WTC11 (cell line): Measurements from ENCODE around the gene LARP1. TPM values are rescaled to one million over a fixed set of nuclear protein-coding genes. Genes with fewer than 3 reads are reported as not detected.
"Not testable (repeated sequence)": the region's sequence is repeated elsewhere in the genome, so short reads cannot be mapped to it uniquely, and the experiment has no call there.

Experiments
- ATAC-seq: fragments of 200-7000 bp; cut with Tn5 transposase; 2 replicates; pipeline ENCODE4 v1.10.0; 2021; ENCODE audit warnings: mild to moderate bottlenecking, moderate library complexity
- CTCF ChIA-PET: fragments of 300-600 bp; sonication (Branson Sonifier 250); formaldehyde crosslinking; loops from one replicate; lab custom pipeline; 2021; ENCODE audit warnings: antibody characterized with exemption; lab: Charles Lee
- POLR2A ChIA-PET: fragments of 350-600 bp; sonication (Branson Sonifier 250); formaldehyde crosslinking; loops from one replicate; lab custom pipeline; 2021; ENCODE audit warnings: antibody characterized with exemption; lab: Charles Lee
- DNase-seq: peaks from one replicate; pipeline ENCODE4 v3.0.0; 2021; ENCODE audit warnings: low spot score
- H3K27ac Mint-ChIP-seq: 2 replicates; pipeline ENCODE4 v1.8.0; 2021; ENCODE audit warnings: mixed read lengths
- H3K27me3 Mint-ChIP-seq: 2 replicates; pipeline ENCODE4 v1.8.0; 2021; ENCODE audit warnings: low read depth, mild to moderate bottlenecking, moderate library complexity, mixed read lengths
- H3K36me3 Mint-ChIP-seq: 2 replicates; pipeline ENCODE4 v1.8.0; 2021; ENCODE audit warnings: mixed read lengths
- H3K4me1 Mint-ChIP-seq: 2 replicates; pipeline ENCODE4 v1.8.0; 2022; ENCODE audit warnings: mixed read lengths
- H3K4me3 Mint-ChIP-seq: 2 replicates; pipeline ENCODE4 v1.8.0; 2021; ENCODE audit warnings: mild to moderate bottlenecking, moderate library complexity, mixed read lengths
- H3K9me3 Mint-ChIP-seq: 2 replicates; pipeline ENCODE4 v1.8.0; 2021; ENCODE audit warnings: mixed read lengths
- ETV6 ChIP-seq: sonication (generic); formaldehyde crosslinking; IDR thresholded peaks from 2 replicates; pipeline ENCODE4 v1.8.1; 2022; ENCODE audit warnings: mild to moderate bottlenecking, missing genetic modification reagents
- GTF2I ChIP-seq: fragments of 250-450 bp; sonication (Bioruptor Pico); conservative IDR thresholded peaks from 2 replicates; pipeline ENCODE4 v1.4.0; 2021; ENCODE audit warnings: mild to moderate bottlenecking
- NFATC4 ChIP-seq: fragments of 250-450 bp; sonication (Bioruptor Pico); IDR thresholded peaks from 2 replicates; pipeline ENCODE4 v1.9.0; 2021; ENCODE audit warnings: mild to moderate bottlenecking
- TCF7 ChIP-seq: sonication (generic); formaldehyde crosslinking; IDR thresholded peaks from 2 replicates; pipeline ENCODE4 v1.8.0; 2022; ENCODE audit warnings: mild to moderate bottlenecking, low read depth, missing genetic modification reagents, moderate library complexity
- ZNF263 ChIP-seq: sonication (generic); formaldehyde crosslinking; IDR thresholded peaks from 2 replicates; pipeline ENCODE4 v1.8.1; 2022; ENCODE audit warnings: low read depth, mild to moderate bottlenecking, moderate library complexity, missing genetic modification reagents
- ZNF317 ChIP-seq: sonication (generic); formaldehyde crosslinking; IDR thresholded peaks from 2 replicates; pipeline ENCODE4 v1.8.1; 2023; ENCODE audit warnings: low read depth, mild to moderate bottlenecking, moderate library complexity, missing genetic modification reagents, borderline replicate concordance
- ZNF416 ChIP-seq: fragments of 250-450 bp; sonication (Bioruptor Pico); IDR thresholded peaks from 2 replicates; pipeline ENCODE4 v1.9.0; 2021; ENCODE audit warnings: mild to moderate bottlenecking, inconsistent platforms
- total RNA-seq: library from RNA; stranded (reverse); gene quantifications from 3 replicates; pipeline ENCODE4 v1.2.3, GENCODE V29; 2021
- TF ChIP-seq, protein P1 (sequence below): sonication (generic); formaldehyde crosslinking; IDR thresholded peaks from 2 replicates; pipeline ENCODE4 v1.8.0; 2022; ENCODE audit warnings: missing genetic modification reagents
- TF ChIP-seq, protein P2 (sequence below): fragments of 250-450 bp; sonication (Bioruptor Pico); IDR thresholded peaks from 2 replicates; pipeline ENCODE4 v2.1.2; 2022; ENCODE audit warnings: mild to moderate bottlenecking, moderate library complexity
- TF ChIP-seq, protein P3 (sequence below): sonication (generic); formaldehyde crosslinking; IDR thresholded peaks from 2 replicates; pipeline ENCODE4 v1.8.0; 2022; ENCODE audit warnings: mild to moderate bottlenecking, missing genetic modification reagents
- TF ChIP-seq, protein P4 (sequence below): fragments of 250-450 bp; sonication (Bioruptor Pico); IDR thresholded peaks from 2 replicates; pipeline ENCODE4 v1.9.0; 2021; ENCODE audit warnings: moderate library complexity, mild to moderate bottlenecking, inconsistent platforms, borderline replicate concordance
- TF ChIP-seq, protein P5 (sequence below): sonication (generic); formaldehyde crosslinking; IDR thresholded peaks from 2 replicates; pipeline ENCODE4 v1.8.1; 2023; ENCODE audit warnings: mild to moderate bottlenecking, missing genetic modification reagents
- TF ChIP-seq, protein P6 (sequence below): sonication (generic); formaldehyde crosslinking; IDR thresholded peaks from 2 replicates; pipeline ENCODE4 v1.8.1; 2022; ENCODE audit warnings: low read depth, mild to moderate bottlenecking, moderate library complexity, missing genetic modification reagents, borderline replicate concordance
- TF ChIP-seq, protein P7 (sequence below): sonication (generic); formaldehyde crosslinking; IDR thresholded peaks from 2 replicates; pipeline ENCODE4 v1.8.0; 2023; ENCODE audit warnings: missing genetic modification reagents, mild to moderate bottlenecking, borderline replicate concordance

Gene LARP1
- total RNA-seq, 1 experiment from 2014 or later = 406 TPM

DNA sequence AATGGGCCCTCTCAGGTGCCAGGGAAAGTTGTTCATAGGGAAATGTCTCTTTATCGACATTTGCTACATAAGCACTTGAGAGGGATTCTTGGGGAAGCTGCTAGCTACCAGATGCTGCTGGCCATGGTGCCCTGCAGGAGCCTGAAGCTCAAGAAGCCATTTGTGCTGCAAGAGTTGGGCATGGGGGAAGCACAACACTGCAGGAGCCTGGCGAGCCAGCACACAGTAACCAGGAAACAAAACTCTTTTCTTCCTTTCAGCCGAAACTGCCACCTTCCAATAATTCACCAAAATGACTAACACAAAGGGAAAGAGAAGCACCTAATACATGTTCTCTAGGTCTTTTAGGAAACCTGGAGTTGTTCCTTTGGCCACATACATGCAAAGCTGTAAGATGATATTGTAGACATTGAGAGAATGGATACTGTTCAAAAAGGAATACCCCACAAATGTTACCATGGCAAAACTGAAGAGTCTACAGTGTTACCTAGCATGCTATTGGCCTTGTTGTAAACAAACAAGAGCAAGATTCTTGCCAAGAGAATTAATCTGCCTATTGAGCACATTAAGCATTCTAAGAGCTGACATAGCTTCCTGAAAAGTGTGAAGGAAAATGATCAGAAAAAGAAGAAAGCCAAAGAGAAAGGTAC, 26.1 kb upstream of the LARP1 start (continued):
- TF ChIP-seq, protein P1, sequence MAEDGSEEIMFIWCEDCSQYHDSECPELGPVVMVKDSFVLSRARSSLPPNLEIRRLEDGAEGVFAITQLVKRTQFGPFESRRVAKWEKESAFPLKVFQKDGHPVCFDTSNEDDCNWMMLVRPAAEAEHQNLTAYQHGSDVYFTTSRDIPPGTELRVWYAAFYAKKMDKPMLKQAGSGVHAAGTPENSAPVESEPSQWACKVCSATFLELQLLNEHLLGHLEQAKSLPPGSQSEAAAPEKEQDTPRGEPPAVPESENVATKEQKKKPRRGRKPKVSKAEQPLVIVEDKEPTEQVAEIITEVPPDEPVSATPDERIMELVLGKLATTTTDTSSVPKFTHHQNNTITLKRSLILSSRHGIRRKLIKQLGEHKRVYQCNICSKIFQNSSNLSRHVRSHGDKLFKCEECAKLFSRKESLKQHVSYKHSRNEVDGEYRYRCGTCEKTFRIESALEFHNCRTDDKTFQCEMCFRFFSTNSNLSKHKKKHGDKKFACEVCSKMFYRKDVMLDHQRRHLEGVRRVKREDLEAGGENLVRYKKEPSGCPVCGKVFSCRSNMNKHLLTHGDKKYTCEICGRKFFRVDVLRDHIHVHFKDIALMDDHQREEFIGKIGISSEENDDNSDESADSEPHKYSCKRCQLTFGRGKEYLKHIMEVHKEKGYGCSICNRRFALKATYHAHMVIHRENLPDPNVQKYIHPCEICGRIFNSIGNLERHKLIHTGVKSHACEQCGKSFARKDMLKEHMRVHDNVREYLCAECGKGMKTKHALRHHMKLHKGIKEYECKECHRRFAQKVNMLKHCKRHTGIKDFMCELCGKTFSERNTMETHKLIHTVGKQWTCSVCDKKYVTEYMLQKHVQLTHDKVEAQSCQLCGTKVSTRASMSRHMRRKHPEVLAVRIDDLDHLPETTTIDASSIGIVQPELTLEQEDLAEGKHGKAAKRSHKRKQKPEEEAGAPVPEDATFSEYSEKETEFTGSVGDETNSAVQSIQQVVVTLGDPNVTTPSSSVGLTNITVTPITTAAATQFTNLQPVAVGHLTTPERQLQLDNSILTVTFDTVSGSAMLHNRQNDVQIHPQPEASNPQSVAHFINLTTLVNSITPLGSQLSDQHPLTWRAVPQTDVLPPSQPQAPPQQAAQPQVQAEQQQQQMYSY (CRISPR knock-in tag) = no peak
- TF ChIP-seq, protein P2, sequence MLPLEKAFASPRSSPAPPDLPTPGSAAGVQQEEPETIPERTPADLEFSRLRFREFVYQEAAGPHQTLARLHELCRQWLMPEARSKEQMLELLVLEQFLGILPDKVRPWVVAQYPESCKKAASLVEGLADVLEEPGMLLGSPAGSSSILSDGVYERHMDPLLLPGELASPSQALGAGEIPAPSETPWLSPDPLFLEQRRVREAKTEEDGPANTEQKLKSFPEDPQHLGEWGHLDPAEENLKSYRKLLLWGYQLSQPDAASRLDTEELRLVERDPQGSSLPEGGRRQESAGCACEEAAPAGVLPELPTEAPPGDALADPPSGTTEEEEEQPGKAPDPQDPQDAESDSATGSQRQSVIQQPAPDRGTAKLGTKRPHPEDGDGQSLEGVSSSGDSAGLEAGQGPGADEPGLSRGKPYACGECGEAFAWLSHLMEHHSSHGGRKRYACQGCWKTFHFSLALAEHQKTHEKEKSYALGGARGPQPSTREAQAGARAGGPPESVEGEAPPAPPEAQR (CRISPR knock-in tag) = no peak

DNA sequence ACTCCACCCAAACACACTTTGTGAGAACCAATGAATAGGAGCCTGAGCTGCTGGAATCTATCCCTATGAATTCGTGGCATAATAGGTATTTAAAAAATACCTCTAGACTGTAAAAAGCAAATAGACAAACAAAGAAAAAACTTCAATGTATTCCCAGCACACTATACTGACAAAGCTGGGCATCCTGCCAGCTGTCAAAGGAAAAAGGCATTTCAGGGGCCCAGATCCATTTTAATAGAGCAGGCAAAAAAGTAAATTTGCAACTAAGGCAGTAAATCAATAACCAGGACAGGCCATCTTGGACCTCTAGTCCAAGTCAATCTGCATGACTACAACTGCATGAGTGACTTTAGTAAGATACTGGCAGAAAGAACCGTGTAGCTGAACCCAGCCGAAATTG, 25.6 kb upstream of the LARP1 start:
- TF ChIP-seq, protein P3, sequence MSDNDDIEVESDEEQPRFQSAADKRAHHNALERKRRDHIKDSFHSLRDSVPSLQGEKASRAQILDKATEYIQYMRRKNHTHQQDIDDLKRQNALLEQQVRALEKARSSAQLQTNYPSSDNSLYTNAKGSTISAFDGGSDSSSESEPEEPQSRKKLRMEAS = no peak
- Mint-ChIP-seq H3K27ac (no peak overlapping the region), H3K4me3 (no peak overlapping the region), H3K27me3 (no peaks in the 10 kb centered on the region), H3K4me1 (peaks cover 44% of the 10 kb centered on the region), H3K9me3 (no peaks in the 10 kb centered on the region), H3K36me3 (no peaks in the 10 kb centered on the region)
- ChIA-PET CTCF (interaction anchor here (1.3 to 1.9 kb wide), 2 partner anchors 47 to 80 kb away, joined by 4 to 6 read pairs; no protein-coding TSS in a partner anchor), POLR2A (interaction anchor here (0.6 to 1.3 kb wide), 2 partner anchors 58 to 82 kb away, joined by 3 to 6 read pairs; no protein-coding TSS in a partner anchor)
- ATAC-seq (no peak), DNase-seq (no peak)

DNA sequence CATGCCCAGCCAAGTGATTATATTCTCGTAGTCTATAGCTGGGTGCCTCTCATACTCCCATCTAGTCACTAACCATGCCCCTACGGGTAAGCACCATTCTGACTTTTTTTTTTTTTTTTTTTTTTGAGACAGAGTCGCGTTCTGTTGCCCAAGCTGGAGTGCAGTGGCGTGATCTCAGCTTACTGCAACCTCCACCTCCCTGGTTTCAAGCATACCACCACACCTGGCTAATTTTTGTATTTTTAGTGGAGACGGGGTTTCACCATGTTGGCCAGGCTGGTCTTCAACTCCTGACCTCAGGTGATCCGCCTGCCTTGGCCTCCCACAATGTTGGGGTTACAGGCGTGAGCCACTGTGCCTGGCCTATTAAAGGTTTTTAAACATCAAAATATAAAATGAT, 24.4 kb upstream of the LARP1 start:
- H3K27ac Mint-ChIP-seq = not testable (repeated sequence)
- CTCF ChIA-PET = interaction anchor here (1.5 kb wide), 1 partner anchor 18 kb away, joined by 3 read pairs; no protein-coding TSS in a partner anchor

DNA sequence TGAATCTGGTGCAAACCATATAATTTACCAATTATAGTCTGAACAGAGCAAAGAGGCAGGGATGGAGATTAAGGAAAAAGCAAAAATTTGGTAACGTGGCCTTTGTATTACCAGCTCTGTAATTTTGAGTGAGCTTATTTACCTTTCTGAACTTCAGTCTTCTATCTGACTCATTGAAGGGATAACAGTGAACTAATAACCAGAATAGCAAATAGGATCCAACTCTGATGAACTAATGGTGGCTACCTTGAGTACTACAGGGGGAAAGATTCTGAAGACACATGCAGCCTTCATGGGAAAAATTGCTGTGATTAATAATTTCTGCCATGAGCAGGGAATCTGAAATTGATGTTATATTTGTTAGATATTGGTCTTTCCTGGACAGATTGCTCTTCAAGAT, 23.0 kb upstream of the LARP1 start:
- H3K36me3 Mint-ChIP-seq = peaks cover 4% of the 10 kb centered on the region; the same call in 1 of the 2 replicates
- no peak overlapping the region; the same call in 1 of the 2 replicates for H3K27ac Mint-ChIP-seq
- peaks cover 34% of the 10 kb centered on the region for H3K4me1 Mint-ChIP-seq
- no peak overlapping the region for H3K4me3 Mint-ChIP-seq
- CTCF ChIA-PET = no interaction called here
- POLR2A ChIA-PET = interaction anchor here (1.3 kb wide), 1 partner anchor 20 kb away, joined by 3 read pairs; no protein-coding TSS in a partner anchor
- DNase-seq = no peak
- no peaks in the 10 kb centered on the region for H3K9me3 Mint-ChIP-seq
- H3K27me3 Mint-ChIP-seq = no peaks in the 10 kb centered on the region
- no peak for ATAC-seq
- TF ChIP-seq TCF7 (no peak), GTF2I (CRISPR knock-in tag) (no peak), ZNF263 (CRISPR knock-in tag) (no peak), ETV6 (CRISPR knock-in tag) (no peak), ZNF317 (CRISPR knock-in tag) (no peak), NFATC4 (CRISPR knock-in tag) (no peak), ZNF416 (CRISPR knock-in tag) (no peak)
- TF ChIP-seq, protein P4, sequence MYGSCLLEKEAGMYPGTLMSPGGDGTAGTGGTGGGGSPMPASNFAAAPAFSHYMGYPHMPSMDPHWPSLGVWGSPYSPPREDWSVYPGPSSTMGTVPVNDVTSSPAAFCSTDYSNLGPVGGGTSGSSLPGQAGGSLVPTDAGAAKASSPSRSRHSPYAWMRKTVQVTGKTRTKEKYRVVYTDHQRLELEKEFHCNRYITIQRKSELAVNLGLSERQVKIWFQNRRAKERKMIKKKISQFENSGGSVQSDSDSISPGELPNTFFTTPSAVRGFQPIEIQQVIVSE (CRISPR knock-in tag) = no peak
- TF ChIP-seq, protein P5, sequence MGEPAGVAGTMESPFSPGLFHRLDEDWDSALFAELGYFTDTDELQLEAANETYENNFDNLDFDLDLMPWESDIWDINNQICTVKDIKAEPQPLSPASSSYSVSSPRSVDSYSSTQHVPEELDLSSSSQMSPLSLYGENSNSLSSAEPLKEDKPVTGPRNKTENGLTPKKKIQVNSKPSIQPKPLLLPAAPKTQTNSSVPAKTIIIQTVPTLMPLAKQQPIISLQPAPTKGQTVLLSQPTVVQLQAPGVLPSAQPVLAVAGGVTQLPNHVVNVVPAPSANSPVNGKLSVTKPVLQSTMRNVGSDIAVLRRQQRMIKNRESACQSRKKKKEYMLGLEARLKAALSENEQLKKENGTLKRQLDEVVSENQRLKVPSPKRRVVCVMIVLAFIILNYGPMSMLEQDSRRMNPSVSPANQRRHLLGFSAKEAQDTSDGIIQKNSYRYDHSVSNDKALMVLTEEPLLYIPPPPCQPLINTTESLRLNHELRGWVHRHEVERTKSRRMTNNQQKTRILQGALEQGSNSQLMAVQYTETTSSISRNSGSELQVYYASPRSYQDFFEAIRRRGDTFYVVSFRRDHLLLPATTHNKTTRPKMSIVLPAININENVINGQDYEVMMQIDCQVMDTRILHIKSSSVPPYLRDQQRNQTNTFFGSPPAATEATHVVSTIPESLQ (CRISPR knock-in tag) = no peak
- TF ChIP-seq, protein P6, sequence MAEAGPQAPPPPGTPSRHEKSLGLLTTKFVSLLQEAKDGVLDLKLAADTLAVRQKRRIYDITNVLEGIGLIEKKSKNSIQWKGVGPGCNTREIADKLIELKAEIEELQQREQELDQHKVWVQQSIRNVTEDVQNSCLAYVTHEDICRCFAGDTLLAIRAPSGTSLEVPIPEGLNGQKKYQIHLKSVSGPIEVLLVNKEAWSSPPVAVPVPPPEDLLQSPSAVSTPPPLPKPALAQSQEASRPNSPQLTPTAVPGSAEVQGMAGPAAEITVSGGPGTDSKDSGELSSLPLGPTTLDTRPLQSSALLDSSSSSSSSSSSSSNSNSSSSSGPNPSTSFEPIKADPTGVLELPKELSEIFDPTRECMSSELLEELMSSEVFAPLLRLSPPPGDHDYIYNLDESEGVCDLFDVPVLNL (CRISPR knock-in tag) = no peak
- TF ChIP-seq, protein P7, sequence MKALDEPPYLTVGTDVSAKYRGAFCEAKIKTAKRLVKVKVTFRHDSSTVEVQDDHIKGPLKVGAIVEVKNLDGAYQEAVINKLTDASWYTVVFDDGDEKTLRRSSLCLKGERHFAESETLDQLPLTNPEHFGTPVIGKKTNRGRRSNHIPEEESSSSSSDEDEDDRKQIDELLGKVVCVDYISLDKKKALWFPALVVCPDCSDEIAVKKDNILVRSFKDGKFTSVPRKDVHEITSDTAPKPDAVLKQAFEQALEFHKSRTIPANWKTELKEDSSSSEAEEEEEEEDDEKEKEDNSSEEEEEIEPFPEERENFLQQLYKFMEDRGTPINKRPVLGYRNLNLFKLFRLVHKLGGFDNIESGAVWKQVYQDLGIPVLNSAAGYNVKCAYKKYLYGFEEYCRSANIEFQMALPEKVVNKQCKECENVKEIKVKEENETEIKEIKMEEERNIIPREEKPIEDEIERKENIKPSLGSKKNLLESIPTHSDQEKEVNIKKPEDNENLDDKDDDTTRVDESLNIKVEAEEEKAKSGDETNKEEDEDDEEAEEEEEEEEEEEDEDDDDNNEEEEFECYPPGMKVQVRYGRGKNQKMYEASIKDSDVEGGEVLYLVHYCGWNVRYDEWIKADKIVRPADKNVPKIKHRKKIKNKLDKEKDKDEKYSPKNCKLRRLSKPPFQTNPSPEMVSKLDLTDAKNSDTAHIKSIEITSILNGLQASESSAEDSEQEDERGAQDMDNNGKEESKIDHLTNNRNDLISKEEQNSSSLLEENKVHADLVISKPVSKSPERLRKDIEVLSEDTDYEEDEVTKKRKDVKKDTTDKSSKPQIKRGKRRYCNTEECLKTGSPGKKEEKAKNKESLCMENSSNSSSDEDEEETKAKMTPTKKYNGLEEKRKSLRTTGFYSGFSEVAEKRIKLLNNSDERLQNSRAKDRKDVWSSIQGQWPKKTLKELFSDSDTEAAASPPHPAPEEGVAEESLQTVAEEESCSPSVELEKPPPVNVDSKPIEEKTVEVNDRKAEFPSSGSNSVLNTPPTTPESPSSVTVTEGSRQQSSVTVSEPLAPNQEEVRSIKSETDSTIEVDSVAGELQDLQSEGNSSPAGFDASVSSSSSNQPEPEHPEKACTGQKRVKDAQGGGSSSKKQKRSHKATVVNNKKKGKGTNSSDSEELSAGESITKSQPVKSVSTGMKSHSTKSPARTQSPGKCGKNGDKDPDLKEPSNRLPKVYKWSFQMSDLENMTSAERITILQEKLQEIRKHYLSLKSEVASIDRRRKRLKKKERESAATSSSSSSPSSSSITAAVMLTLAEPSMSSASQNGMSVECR = no peak

More for the DNA sequence above, 24.4 kb upstream of the LARP1 start:
- H3K36me3 Mint-ChIP-seq, DNase-seq, H3K9me3 Mint-ChIP-seq, H3K4me3 Mint-ChIP-seq, H3K27me3 Mint-ChIP-seq, ATAC-seq, POLR2A ChIA-PET: not testable (repeated sequence)
- H3K4me1 Mint-ChIP-seq = peaks cover 46% of the 10 kb centered on the region
